Panc1 (cell line): ENCODE data around the gene GBA3.

ENCODE experiments used
- POLR2AphosphoS5 ChIP-seq: IDR thresholded peaks from 2 replicates; pipeline ENCODE4 v1.6.1; 2012; ENCODE audit warnings: mild to moderate bottlenecking, low read depth, low read length, moderate library complexity
- SIN3A ChIP-seq: IDR thresholded peaks from 2 replicates; pipeline ENCODE4 v1.6.1; 2012; ENCODE audit warnings: low read depth, mild to moderate bottlenecking, low read length, moderate library complexity, borderline replicate concordance; ENCODE audit not compliant: insufficient read depth
- TF ChIP-seq, protein P1 (sequence below): fragments of 450-650 bp; IDR thresholded peaks from 2 replicates; pipeline ENCODE4 v1.5.1; 2017; ENCODE audit warnings: mild to moderate bottlenecking
- TF ChIP-seq, protein P2 (sequence below), 2 experiments: IDR thresholded peaks; 2 replicates each; pipeline ENCODE4 v1.6.1; 2011 to 2012; ENCODE audit warnings: low read depth in 2 of 2, control low read depth in 1 of 2, low read length in 1 of 2, mild to moderate bottlenecking in 1 of 2, moderate library complexity in 1 of 2; ENCODE audit not compliant: insufficient read depth in 1 of 2

DNA sequence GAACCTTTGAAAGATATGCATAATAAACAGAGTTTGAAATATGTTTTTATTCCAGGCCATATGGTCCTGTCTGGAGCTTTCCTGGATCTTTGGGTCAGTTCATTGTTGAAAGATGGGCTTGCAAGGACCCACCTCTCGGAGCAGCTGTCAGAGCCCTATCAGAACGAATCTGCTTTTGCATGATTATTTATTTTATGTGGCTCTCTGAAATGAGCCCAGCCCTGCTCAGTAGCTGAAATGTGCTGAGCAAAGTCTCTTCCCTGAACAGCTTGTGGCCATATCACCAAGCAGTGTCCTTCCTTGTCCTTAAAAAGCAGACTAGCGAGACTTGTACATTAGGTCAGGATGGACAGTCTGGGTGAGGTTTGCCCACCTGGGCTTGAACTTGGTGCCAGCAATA is 110.8 kb downstream of the GBA3 start:
- TF ChIP-seq, protein P1, sequence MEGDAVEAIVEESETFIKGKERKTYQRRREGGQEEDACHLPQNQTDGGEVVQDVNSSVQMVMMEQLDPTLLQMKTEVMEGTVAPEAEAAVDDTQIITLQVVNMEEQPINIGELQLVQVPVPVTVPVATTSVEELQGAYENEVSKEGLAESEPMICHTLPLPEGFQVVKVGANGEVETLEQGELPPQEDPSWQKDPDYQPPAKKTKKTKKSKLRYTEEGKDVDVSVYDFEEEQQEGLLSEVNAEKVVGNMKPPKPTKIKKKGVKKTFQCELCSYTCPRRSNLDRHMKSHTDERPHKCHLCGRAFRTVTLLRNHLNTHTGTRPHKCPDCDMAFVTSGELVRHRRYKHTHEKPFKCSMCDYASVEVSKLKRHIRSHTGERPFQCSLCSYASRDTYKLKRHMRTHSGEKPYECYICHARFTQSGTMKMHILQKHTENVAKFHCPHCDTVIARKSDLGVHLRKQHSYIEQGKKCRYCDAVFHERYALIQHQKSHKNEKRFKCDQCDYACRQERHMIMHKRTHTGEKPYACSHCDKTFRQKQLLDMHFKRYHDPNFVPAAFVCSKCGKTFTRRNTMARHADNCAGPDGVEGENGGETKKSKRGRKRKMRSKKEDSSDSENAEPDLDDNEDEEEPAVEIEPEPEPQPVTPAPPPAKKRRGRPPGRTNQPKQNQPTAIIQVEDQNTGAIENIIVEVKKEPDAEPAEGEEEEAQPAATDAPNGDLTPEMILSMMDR = no peak
- no peak for TF ChIP-seq POLR2AphosphoS5
- TF ChIP-seq, protein P2, sequence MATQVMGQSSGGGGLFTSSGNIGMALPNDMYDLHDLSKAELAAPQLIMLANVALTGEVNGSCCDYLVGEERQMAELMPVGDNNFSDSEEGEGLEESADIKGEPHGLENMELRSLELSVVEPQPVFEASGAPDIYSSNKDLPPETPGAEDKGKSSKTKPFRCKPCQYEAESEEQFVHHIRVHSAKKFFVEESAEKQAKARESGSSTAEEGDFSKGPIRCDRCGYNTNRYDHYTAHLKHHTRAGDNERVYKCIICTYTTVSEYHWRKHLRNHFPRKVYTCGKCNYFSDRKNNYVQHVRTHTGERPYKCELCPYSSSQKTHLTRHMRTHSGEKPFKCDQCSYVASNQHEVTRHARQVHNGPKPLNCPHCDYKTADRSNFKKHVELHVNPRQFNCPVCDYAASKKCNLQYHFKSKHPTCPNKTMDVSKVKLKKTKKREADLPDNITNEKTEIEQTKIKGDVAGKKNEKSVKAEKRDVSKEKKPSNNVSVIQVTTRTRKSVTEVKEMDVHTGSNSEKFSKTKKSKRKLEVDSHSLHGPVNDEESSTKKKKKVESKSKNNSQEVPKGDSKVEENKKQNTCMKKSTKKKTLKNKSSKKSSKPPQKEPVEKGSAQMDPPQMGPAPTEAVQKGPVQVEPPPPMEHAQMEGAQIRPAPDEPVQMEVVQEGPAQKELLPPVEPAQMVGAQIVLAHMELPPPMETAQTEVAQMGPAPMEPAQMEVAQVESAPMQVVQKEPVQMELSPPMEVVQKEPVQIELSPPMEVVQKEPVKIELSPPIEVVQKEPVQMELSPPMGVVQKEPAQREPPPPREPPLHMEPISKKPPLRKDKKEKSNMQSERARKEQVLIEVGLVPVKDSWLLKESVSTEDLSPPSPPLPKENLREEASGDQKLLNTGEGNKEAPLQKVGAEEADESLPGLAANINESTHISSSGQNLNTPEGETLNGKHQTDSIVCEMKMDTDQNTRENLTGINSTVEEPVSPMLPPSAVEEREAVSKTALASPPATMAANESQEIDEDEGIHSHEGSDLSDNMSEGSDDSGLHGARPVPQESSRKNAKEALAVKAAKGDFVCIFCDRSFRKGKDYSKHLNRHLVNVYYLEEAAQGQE (IDR thresholded peaks at IDR 0.05; ENCODE audit: insufficient read depth in 1 of 2, low read depth in 2 of 2, low read length in 1 of 2) = no peak
- no peak for TF ChIP-seq SIN3A
